IMR-90 (cell line): ENCODE results near the gene RABGAP1. TPM values are rescaled to one million over a fixed set of nuclear protein-coding genes. Genes with fewer than 3 reads are reported as not detected.

Experiments
- ATAC-seq: fragments of 200-7000 bp; cut with Tn5 transposase; 2 replicates; pipeline ENCODE4 v1.9.1; 2020; ENCODE audit warnings: low read depth, mild to moderate bottlenecking, moderate library complexity
- BruUV-seq: library from RNA; stranded (reverse); fragments of 400-500 nt; replicated peaks from 2 replicates; lab custom pipeline; 2021; lab: Mats Ljungman, UMichigan
- CTCF ChIA-PET: fragments of 300-600 bp; formaldehyde crosslinking; extraction: SDS; loops from one replicate; lab custom pipeline; 2021; ENCODE audit warnings: antibody characterized with exemption; lab: Yijun Ruan, JAX
- POLR2A ChIA-PET: fragments of 300-600 bp; sonication (Branson Sonifier 250); formaldehyde crosslinking; loops from one replicate; lab custom pipeline; 2022; ENCODE audit warnings: antibody characterized with exemption; ENCODE audit not compliant: unreplicated experiment; lab: Charles Lee
- DNase-seq: peaks from one replicate; pipeline ENCODE4 v3.0.0; 2013
- H2AFZ ChIP-seq: replicated peaks from 2 replicates; pipeline ENCODE3; 2013; ENCODE audit warnings: low read length, mild to moderate bottlenecking; ENCODE audit not compliant: poor library complexity
- H2AK5ac ChIP-seq: 2 replicates; pipeline ENCODE4 v1.6.1; 2013; ENCODE audit warnings: low read depth, low read length, inconsistent platforms
- H2AK9ac ChIP-seq: replicated peaks from 2 replicates; pipeline ENCODE3; 2013; ENCODE audit warnings: mild to moderate bottlenecking, low read depth, low read length, moderate library complexity; ENCODE audit not compliant: poor library complexity
- H2BK120ac ChIP-seq: 2 replicates; pipeline ENCODE4 v1.6.1; 2013; ENCODE audit warnings: low read depth, low read length, inconsistent platforms
- H2BK15ac ChIP-seq: 3 replicates; pipeline ENCODE4 v1.6.1; 2013; ENCODE audit warnings: low read depth, low read length, inconsistent platforms
- H2BK20ac ChIP-seq: 2 replicates; pipeline ENCODE4 v1.6.1; 2013; ENCODE audit warnings: low read depth, mild to moderate bottlenecking, inconsistent platforms, low read length, moderate library complexity
- H2BK5ac ChIP-seq: 2 replicates; pipeline ENCODE4 v1.6.1; 2013; ENCODE audit warnings: mild to moderate bottlenecking, low read depth, low read length, inconsistent platforms; ENCODE audit not compliant: poor library complexity, severe bottlenecking
- H3K14ac ChIP-seq: replicated peaks from 2 replicates; pipeline ENCODE4 v1.6.1; 2013; ENCODE audit warnings: low read depth, low read length, inconsistent platforms
- H3K18ac ChIP-seq: 2 replicates; pipeline ENCODE4 v1.6.1; 2013; ENCODE audit warnings: low read depth, low read length, control low read depth
- H3K23ac ChIP-seq: 2 replicates; pipeline ENCODE4 v1.6.1; 2013; ENCODE audit warnings: low read depth, low read length, inconsistent platforms
- H3K27ac ChIP-seq: 2 replicates; pipeline ENCODE4 v1.5.1; 2013; ENCODE audit warnings: mild to moderate bottlenecking, control low read depth, low read length; ENCODE audit not compliant: insufficient read depth
- H3K27me3 ChIP-seq: 2 replicates; pipeline ENCODE4 v1.6.1; 2013; ENCODE audit warnings: low read length; ENCODE audit not compliant: control insufficient read depth, insufficient read depth
- H3K36me3 ChIP-seq: 2 replicates; pipeline ENCODE4 v1.6.1; 2013; ENCODE audit warnings: low read length, mixed read lengths; ENCODE audit not compliant: control insufficient read depth, insufficient read depth
- H3K4ac ChIP-seq: 2 replicates; pipeline ENCODE4 v1.6.1; 2013; ENCODE audit warnings: low read depth, low read length, inconsistent platforms
- H3K4me1 ChIP-seq: 2 replicates; pipeline ENCODE4 v1.6.1; 2013; ENCODE audit warnings: low read length, mixed read lengths; ENCODE audit not compliant: control insufficient read depth, insufficient read depth
- H3K4me2 ChIP-seq: 2 replicates; pipeline ENCODE4 v1.6.1; 2013; ENCODE audit warnings: low read depth, mild to moderate bottlenecking, control low read depth, low read length, moderate library complexity
- H3K4me3 ChIP-seq: 2 replicates; pipeline ENCODE4 v1.5.1; 2013; ENCODE audit warnings: low read depth, mild to moderate bottlenecking, control low read depth, low read length, moderate library complexity; ENCODE audit not compliant: insufficient read depth
- H3K56ac ChIP-seq: 2 replicates; pipeline ENCODE4 v1.6.1; 2013; ENCODE audit warnings: low read length, inconsistent platforms; ENCODE audit not compliant: insufficient read depth; ENCODE audit errors: extremely low read depth
- H3K79me1 ChIP-seq, 2 experiments: 2 replicates each; pipeline ENCODE4 v1.6.1; 2013; ENCODE audit warnings: low read length in 2 of 2, inconsistent platforms in 1 of 2, low read depth in 1 of 2
- H3K9ac ChIP-seq: 2 replicates; pipeline ENCODE4 v1.6.1; 2013; ENCODE audit warnings: low read depth, low read length, control low read depth
- H3K9me1 ChIP-seq: 2 replicates; pipeline ENCODE4 v1.6.1; 2013; ENCODE audit warnings: low read length, inconsistent platforms; ENCODE audit not compliant: insufficient read depth
- H3K9me3 ChIP-seq: 2 replicates; pipeline ENCODE4 v1.6.1; 2013; ENCODE audit warnings: low read length; ENCODE audit not compliant: control insufficient read depth, insufficient read depth
- H4K20me1 ChIP-seq: 2 replicates; pipeline ENCODE4 v1.6.1; 2013; ENCODE audit warnings: low read length, inconsistent platforms; ENCODE audit not compliant: insufficient read depth
- H4K5ac ChIP-seq: 2 replicates; pipeline ENCODE4 v1.6.1; 2013; ENCODE audit warnings: mild to moderate bottlenecking, low read depth, low read length, control low read depth
- H4K8ac ChIP-seq, 2 experiments: 2 replicates each; pipeline ENCODE4 v1.6.1; 2013; ENCODE audit warnings: low read depth in 2 of 2, low read length in 2 of 2, control low read depth in 1 of 2, inconsistent platforms in 1 of 2
- H4K91ac ChIP-seq: 2 replicates; pipeline ENCODE4 v1.6.1; 2013; ENCODE audit warnings: low read depth, low read length, inconsistent platforms; ENCODE audit not compliant: insufficient read depth
- CEBPB ChIP-seq: IDR thresholded peaks from 2 replicates; pipeline ENCODE4 v1.6.1; 2012; ENCODE audit warnings: low read depth, low read length, improper control_type of control experiment
- FOS ChIP-seq: fragments of 150-350 bp; IDR thresholded peaks from 2 replicates; pipeline ENCODE4 v1.6.1; 2016; ENCODE audit warnings: low read depth, low read length
- MAFK ChIP-seq: IDR thresholded peaks from 2 replicates; pipeline ENCODE4 v1.6.1; 2012; ENCODE audit warnings: low read depth, low read length, improper control_type of control experiment
- MAZ ChIP-seq: IDR thresholded peaks from 2 replicates; pipeline ENCODE4 v1.6.1; 2012; ENCODE audit warnings: low read depth, mild to moderate bottlenecking, low read length, improper control_type of control experiment, moderate library complexity, borderline replicate concordance
- MXI1 ChIP-seq: IDR thresholded peaks from 2 replicates; pipeline ENCODE4 v1.6.1; 2012; ENCODE audit warnings: low read depth, mild to moderate bottlenecking, low read length, moderate library complexity, borderline replicate concordance
- NFE2L2 ChIP-seq: fragments of 150-350 bp; IDR thresholded peaks from 2 replicates; pipeline ENCODE4 v1.6.1; 2016; ENCODE audit warnings: low read depth, mild to moderate bottlenecking, low read length
- RAD21 ChIP-seq: IDR thresholded peaks from 2 replicates; pipeline ENCODE4 v1.6.1; 2012; ENCODE audit warnings: low read length, improper control_type of control experiment
- RCOR1 ChIP-seq: IDR thresholded peaks from 2 replicates; pipeline ENCODE4 v1.6.1; 2012; ENCODE audit warnings: mild to moderate bottlenecking, low read length, improper control_type of control experiment; ENCODE audit not compliant: insufficient replicate concordance
- RFX5 ChIP-seq: IDR thresholded peaks from 2 replicates; pipeline ENCODE4 v1.8.0; 2012; ENCODE audit warnings: low read depth, mild to moderate bottlenecking, low read length, moderate library complexity
- SMC3 ChIP-seq: fragments of 150-350 bp; IDR thresholded peaks from 2 replicates; pipeline ENCODE4 v1.6.1; 2016; ENCODE audit warnings: low read depth, mild to moderate bottlenecking, antibody characterized with exemption, low read length, moderate library complexity
- WGBS, 2 experiments: methylation state at CpG; one replicate each; pipeline versions ENCODE4 v1.1.5 to v1.1.7; 2013; ENCODE audit warnings: missing lambda C conversion rate in 2 of 2; ENCODE audit not compliant: insufficient read length in 1 of 2; ENCODE audit errors: extremely low coverage in 2 of 2; 5-methylcytosine and 5-hydroxymethylcytosine counted together
- dilution Hi-C: fragments of 300-500 bp; cut with HindIII; formaldehyde crosslinking; loops from one replicate; pipeline ENCODE4 v1.14.3; 2018; ENCODE audit warnings: low sequenced_read_pairs; ENCODE audit not compliant: unreplicated experiment
- in situ Hi-C: fragments of 300-500 bp; cut with MboI; formaldehyde crosslinking; loops from 3 replicates; pipeline ENCODE4 v1.14.3; 2019; ENCODE audit warnings: low sequenced_read_pairs, inconsistent platforms, mixed read lengths
- intact Hi-C: fragments of 100-400 bp; cut with micrococcal nuclease; formaldehyde crosslinking; loops from 2 replicates; pipeline ENCODE4 v1.10.0; 2022
- polyA plus RNA-seq, 3 experiments: library from polyadenylated mRNA; depleted of rRNA; stranded (reverse); fragments of >200 nt; gene quantifications; 2 replicates each; pipeline ENCODE4 v1.2.3, GENCODE V29; 2012; ENCODE audit warnings: low replicate concordance in 1 of 3
- total RNA-seq: library from RNA; depleted of rRNA; stranded (reverse); fragments of >200 nt; gene quantifications from 2 replicates; pipeline ENCODE4 v1.2.3, GENCODE V29; 2012
- TF ChIP-seq, protein P1 (sequence below): fragments of 150-350 bp; IDR thresholded peaks from 2 replicates; pipeline ENCODE4 v1.6.1; 2016; ENCODE audit warnings: low read depth, mild to moderate bottlenecking, low read length, moderate library complexity, borderline replicate concordance
- TF ChIP-seq, protein P2 (sequence below): conservative IDR thresholded peaks from 2 replicates; pipeline ENCODE4 v1.5.1; 2012; ENCODE audit warnings: mild to moderate bottlenecking, low read depth, low read length, improper control_type of control experiment

The RABGAP1 gene
- total and polyA plus RNA-seq, 2 of the 4 experiments (the other 2 are of a cell fraction): 20.0 to 53.9 TPM

DNA sequence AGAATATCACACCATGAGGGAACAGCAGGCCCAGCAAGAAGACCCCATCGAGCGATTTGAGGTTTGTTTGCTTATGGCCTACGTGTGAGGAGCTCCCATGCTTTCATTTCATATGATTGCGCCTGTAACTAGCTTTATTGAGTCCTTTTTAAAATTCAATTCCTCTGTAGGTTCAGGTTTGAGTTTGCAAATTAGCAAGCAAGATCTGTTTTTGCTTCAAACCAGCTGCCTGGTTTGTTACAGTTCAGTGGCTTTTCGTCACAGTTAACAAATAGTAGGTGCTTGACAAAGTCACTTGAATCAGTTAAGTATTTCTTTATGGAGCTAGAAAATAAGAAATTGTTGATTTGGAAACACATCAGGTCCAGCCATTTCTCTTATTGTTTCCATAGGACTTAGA lies 149.0 kb downstream of the RABGAP1 start:
- peaks cover 8% of the 10 kb centered on the region for H3K4me1 ChIP-seq
- ChIA-PET CTCF (interaction anchor here (0.6 to 1.0 kb wide), 2 partner anchors 13 to 41 kb away, joined by 3 read pairs; no protein-coding TSS in a partner anchor), POLR2A (no interaction called here)
- H3K56ac ChIP-seq: no peak overlapping the region
- H3K4me3 ChIP-seq: no peak overlapping the region
- ATAC-seq: no peak
- peaks cover 11% of the 10 kb centered on the region for H3K9me1 ChIP-seq
- H2BK120ac ChIP-seq: no peak overlapping the region
- TF ChIP-seq FOS (no peak), MXI1 (no peak), SMC3 (no peak), RFX5 (no peak), MAFK (no peak), RCOR1 (no peak), NFE2L2 (no peak), CEBPB (no peak), RAD21 (no peak), MAZ (no peak)
- TF ChIP-seq, protein P1, sequence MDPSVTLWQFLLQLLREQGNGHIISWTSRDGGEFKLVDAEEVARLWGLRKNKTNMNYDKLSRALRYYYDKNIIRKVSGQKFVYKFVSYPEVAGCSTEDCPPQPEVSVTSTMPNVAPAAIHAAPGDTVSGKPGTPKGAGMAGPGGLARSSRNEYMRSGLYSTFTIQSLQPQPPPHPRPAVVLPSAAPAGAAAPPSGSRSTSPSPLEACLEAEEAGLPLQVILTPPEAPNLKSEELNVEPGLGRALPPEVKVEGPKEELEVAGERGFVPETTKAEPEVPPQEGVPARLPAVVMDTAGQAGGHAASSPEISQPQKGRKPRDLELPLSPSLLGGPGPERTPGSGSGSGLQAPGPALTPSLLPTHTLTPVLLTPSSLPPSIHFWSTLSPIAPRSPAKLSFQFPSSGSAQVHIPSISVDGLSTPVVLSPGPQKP: no peak
- TF ChIP-seq, protein P2, sequence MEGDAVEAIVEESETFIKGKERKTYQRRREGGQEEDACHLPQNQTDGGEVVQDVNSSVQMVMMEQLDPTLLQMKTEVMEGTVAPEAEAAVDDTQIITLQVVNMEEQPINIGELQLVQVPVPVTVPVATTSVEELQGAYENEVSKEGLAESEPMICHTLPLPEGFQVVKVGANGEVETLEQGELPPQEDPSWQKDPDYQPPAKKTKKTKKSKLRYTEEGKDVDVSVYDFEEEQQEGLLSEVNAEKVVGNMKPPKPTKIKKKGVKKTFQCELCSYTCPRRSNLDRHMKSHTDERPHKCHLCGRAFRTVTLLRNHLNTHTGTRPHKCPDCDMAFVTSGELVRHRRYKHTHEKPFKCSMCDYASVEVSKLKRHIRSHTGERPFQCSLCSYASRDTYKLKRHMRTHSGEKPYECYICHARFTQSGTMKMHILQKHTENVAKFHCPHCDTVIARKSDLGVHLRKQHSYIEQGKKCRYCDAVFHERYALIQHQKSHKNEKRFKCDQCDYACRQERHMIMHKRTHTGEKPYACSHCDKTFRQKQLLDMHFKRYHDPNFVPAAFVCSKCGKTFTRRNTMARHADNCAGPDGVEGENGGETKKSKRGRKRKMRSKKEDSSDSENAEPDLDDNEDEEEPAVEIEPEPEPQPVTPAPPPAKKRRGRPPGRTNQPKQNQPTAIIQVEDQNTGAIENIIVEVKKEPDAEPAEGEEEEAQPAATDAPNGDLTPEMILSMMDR: no peak
- no peak overlapping the region for H4K8ac ChIP-seq
- no peak overlapping the region for H3K18ac ChIP-seq
- in situ Hi-C loops (no loop called here), intact Hi-C loops (no loop called here), dilution Hi-C loops (no loop called here)
- H4K20me1 ChIP-seq: no peaks in the 10 kb centered on the region
- peaks cover 20% of the 10 kb centered on the region for H3K36me3 ChIP-seq
- no peak overlapping the region for H3K23ac ChIP-seq
- H3K79me1 ChIP-seq: peaks cover 0 to 10% of the 10 kb centered on the region in 2 experiments; a peak in 2 of 4 replicates
- H2BK15ac ChIP-seq: no peak overlapping the region
- H3K27me3 ChIP-seq: no peaks in the 10 kb centered on the region
- WGBS, 2 experiments: 100% methylated on average over 1 of the region's 5 CpGs; no CpG with 5 or more reads in 1 of the 2 experiments
- H2AK9ac ChIP-seq: no peak overlapping the region
- BruUV-seq: no TSS peak
- no peak overlapping the region for H3K4me2 ChIP-seq
- H2BK5ac ChIP-seq: no peak overlapping the region
- DNase-seq: no peak
- H2BK20ac ChIP-seq: no peak overlapping the region
- no peak overlapping the region for H4K5ac ChIP-seq
- no peak overlapping the region for H3K4ac ChIP-seq
- no peak overlapping the region for H4K91ac ChIP-seq
- H3K14ac ChIP-seq: no peak overlapping the region
- no peaks in the 10 kb centered on the region for H3K9me3 ChIP-seq
- no peak overlapping the region for H2AFZ ChIP-seq
- no peak overlapping the region for H3K27ac ChIP-seq
- no peak overlapping the region for H3K9ac ChIP-seq
- H2AK5ac ChIP-seq: no peak overlapping the region
